ENCODE results near the gene UNC119B. TPM values are rescaled to one million over a fixed set of nuclear protein-coding genes. Genes with fewer than 3 reads are reported as not detected.

The UNC119B gene
- total RNA-seq, 1 experiment from 2014 or later = 11.1 TPM

GRCh38 chr12:120764816-120765215, 54.6 kb downstream of the UNC119B start:
- no peak for DNase-seq (ENCODE audit: low read depth)

- DNase-seq (ENCODE audit: low read depth) = no peak
These were observed 56.3 kb downstream of the UNC119B start for GRCh38 chr12:120766566-120766965.

GRCh38 chr12:120767071-120768024, 57.1 kb downstream of the UNC119B start:
- DNase-seq (ENCODE audit: low read depth) = no peak

- no peak for DNase-seq (ENCODE audit: low read depth)
These were observed 60.8 kb downstream of the UNC119B start for GRCh38 chr12:120771097-120771496.

Other genes with a start within 250 kb of the UNC119B start
- gene SRSF9, start 240.7 kb upstream of the UNC119B start, total RNA-seq (2014; rRNA removed; shearing (Covaris generic)) = 197 and 267 TPM in 2 replicates
- gene DYNLL1, start 214.3 kb upstream of the UNC119B start, total RNA-seq (2014; rRNA removed; shearing (Covaris generic)) = 529 and 605 TPM in 2 replicates
- 34.4 and 39.3 TPM in 2 replicates for gene COQ5, start 181.3 kb upstream of the UNC119B start, total RNA-seq (2014; rRNA removed; shearing (Covaris generic))
- 94.1 and 135 TPM in 2 replicates for gene RNF10, start 176.1 kb upstream of the UNC119B start, total RNA-seq (2014; rRNA removed; shearing (Covaris generic))
- gene POP5, start 129.1 kb upstream of the UNC119B start, total RNA-seq (2014; rRNA removed; shearing (Covaris generic)) = 66.2 and 83.0 TPM in 2 replicates
- gene CABP1, start 69.8 kb upstream of the UNC119B start, total RNA-seq (2014; rRNA removed; shearing (Covaris generic)) = not detected in 2 replicates
- gene MLEC, start 23.3 kb upstream of the UNC119B start, total RNA-seq (2014; rRNA removed; shearing (Covaris generic)) = 105 and 148 TPM in 2 replicates
- gene ACADS, start 15.4 kb downstream of the UNC119B start, total RNA-seq (2014; rRNA removed; shearing (Covaris generic)) = 4.8 and 9.1 TPM in 2 replicates
- 3.9 and 9.7 TPM in 2 replicates for gene SPPL3, start 193.9 kb downstream of the UNC119B start, total RNA-seq (2014; rRNA removed; shearing (Covaris generic))